Measurements from ENCODE around the gene HP1BP3. TPM values are rescaled to one million over a fixed set of nuclear protein-coding genes. Genes with fewer than 3 reads are reported as not detected.
A peak's percentile ranks its signal among the peaks of the same experiment; 100 is the strongest.

The HP1BP3 gene
- total RNA-seq, 1 donor from 2014 or later: 269 TPM

DNA sequence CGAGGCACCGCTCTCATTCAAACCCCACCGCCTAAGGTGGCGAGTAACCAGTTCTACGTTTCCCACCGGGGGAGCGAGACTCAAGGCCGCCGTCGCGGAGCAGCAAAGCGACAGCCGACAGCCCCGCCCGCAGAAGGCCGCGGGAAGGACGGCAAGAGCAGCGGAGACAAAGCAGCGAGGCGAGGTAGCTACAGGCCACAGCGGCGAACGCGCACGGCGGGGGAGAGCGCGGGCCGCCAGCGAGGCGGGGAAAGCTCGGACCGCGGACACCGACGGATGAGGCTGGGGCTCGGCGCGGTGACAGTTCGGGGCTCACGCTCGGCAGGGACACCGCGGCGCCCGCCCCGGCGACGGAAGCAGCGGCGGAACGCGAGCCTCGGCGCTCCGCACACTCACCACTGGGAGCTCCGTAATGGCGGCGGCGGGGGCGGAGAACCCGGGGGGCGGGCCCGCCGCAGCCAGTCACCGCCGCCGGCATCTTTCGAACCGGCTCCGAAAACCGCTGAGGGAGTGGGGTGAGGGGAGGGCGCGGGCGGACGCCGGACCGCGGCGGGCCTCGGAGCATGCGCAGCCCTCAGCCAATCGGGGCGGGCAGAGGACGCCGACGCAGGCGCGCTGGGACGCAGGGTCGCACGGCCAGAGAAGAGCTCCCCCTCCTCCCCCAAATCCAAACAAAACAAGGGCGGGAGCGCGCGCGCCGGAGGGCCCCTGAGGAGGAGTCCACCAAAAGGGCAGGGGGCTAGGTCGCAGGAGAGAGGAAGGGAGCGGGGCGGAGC is 666 bp downstream of the HP1BP3 start:
- no peaks in the 10 kb centered on the region for H3K36me3 Mint-ChIP-seq
- peak overlapping the region; percentile 100 for H3K4me3 Mint-ChIP-seq
- TF ChIP-seq, protein P1, sequence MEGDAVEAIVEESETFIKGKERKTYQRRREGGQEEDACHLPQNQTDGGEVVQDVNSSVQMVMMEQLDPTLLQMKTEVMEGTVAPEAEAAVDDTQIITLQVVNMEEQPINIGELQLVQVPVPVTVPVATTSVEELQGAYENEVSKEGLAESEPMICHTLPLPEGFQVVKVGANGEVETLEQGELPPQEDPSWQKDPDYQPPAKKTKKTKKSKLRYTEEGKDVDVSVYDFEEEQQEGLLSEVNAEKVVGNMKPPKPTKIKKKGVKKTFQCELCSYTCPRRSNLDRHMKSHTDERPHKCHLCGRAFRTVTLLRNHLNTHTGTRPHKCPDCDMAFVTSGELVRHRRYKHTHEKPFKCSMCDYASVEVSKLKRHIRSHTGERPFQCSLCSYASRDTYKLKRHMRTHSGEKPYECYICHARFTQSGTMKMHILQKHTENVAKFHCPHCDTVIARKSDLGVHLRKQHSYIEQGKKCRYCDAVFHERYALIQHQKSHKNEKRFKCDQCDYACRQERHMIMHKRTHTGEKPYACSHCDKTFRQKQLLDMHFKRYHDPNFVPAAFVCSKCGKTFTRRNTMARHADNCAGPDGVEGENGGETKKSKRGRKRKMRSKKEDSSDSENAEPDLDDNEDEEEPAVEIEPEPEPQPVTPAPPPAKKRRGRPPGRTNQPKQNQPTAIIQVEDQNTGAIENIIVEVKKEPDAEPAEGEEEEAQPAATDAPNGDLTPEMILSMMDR (IDR thresholded peaks at IDR 0.05; ENCODE audit: unreplicated experiment): no peak
- H3K4me1 Mint-ChIP-seq: peaks cover 25% of the 10 kb centered on the region
- no peaks in the 10 kb centered on the region for H3K27me3 Mint-ChIP-seq (ENCODE audit: low read depth)
- H3K9me3 Mint-ChIP-seq: no peaks in the 10 kb centered on the region
- H3K27ac Mint-ChIP-seq: peak overlapping the region; percentile 98
- peak; percentile 93 to 98 for DNase-seq (ENCODE audit: low spot score in 2 of 2, unreplicated experiment in 2 of 2)

DNA sequence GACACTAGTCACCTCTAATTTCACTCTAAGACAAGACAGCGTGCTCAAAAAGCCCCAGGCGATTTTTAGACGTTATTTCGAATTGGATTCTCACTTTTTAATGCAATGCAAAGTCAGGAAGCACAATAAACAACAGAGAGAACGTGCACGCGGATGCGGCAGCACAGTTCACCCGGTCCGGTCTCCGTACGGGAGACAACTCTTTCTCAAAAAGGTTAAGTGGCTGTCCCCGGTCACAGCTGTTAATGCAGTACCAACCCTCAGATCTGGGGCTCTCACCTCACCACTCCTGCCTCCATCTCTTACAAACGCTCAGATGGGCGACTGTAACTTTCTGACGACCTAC is 1.2 kb downstream of the HP1BP3 start:
- Mint-ChIP-seq H3K36me3 (no peaks in the 10 kb centered on the region), H3K9me3 (no peaks in the 10 kb centered on the region), H3K27me3 (ENCODE audit: low read depth) (no peaks in the 10 kb centered on the region), H3K4me3 (peak overlapping the region; percentile 100), H3K4me1 (peaks cover 29% of the 10 kb centered on the region), H3K27ac (peak overlapping the region; percentile 98)
- TF ChIP-seq, protein P1 (IDR thresholded peaks at IDR 0.05; ENCODE audit: unreplicated experiment): no peak
- no peak for DNase-seq (ENCODE audit: low spot score in 2 of 2, unreplicated experiment in 2 of 2)

DNA sequence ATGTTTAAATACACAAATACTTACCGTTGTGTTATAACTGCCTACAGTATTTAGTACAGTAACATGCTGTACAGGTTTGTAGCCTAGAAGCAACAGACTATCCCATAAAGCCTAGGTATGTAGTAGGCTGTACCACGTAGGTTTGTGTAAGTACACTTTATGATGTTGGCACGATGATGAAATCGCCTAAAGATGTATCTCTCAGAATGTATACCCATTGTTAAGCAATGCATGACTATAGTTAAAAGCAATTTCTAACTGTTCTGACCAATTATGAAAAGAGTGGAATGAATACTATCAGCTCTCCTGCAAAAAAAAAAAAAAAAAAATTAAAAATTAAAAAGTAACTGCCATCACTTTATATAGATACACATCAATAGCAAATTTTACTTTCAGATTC is 11.4 kb downstream of the HP1BP3 start:
- no peaks in the 10 kb centered on the region for H3K27me3 Mint-ChIP-seq (ENCODE audit: low read depth)
- DNase-seq (ENCODE audit: low spot score in 2 of 2, unreplicated experiment in 2 of 2): no peak
- no peak overlapping the region for H3K4me3 Mint-ChIP-seq
- peaks cover 22% of the 10 kb centered on the region for H3K36me3 Mint-ChIP-seq
- no peaks in the 10 kb centered on the region for H3K9me3 Mint-ChIP-seq
- peak overlapping the region; percentile 51 for H3K27ac Mint-ChIP-seq
- TF ChIP-seq, protein P1 (IDR thresholded peaks at IDR 0.05; ENCODE audit: unreplicated experiment): no peak
- peaks cover 12% of the 10 kb centered on the region for H3K4me1 Mint-ChIP-seq

GRCh38 chr1:20771780-20772179 is 15.3 kb downstream of the HP1BP3 start:
- peaks cover 3% of the 10 kb centered on the region for H3K4me1 Mint-ChIP-seq
- peak overlapping the region; percentile 25 for H3K27ac Mint-ChIP-seq
- H3K36me3 Mint-ChIP-seq: peaks cover 25% of the 10 kb centered on the region
- H3K4me3 Mint-ChIP-seq: no peak overlapping the region
- no peaks in the 10 kb centered on the region for H3K9me3 Mint-ChIP-seq
- DNase-seq (ENCODE audit: low spot score in 2 of 2, unreplicated experiment in 2 of 2): no peak
- TF ChIP-seq, protein P1 (IDR thresholded peaks at IDR 0.05; ENCODE audit: unreplicated experiment): no peak
- no peaks in the 10 kb centered on the region for H3K27me3 Mint-ChIP-seq (ENCODE audit: low read depth)

- no peaks in the 10 kb centered on the region for H3K9me3 Mint-ChIP-seq
- peaks cover 3% of the 10 kb centered on the region for H3K4me1 Mint-ChIP-seq
- DNase-seq (ENCODE audit: low spot score in 2 of 2, unreplicated experiment in 2 of 2): no peak
- TF ChIP-seq, protein P1 (IDR thresholded peaks at IDR 0.05; ENCODE audit: unreplicated experiment): no peak
- no peaks in the 10 kb centered on the region for H3K27me3 Mint-ChIP-seq (ENCODE audit: low read depth)
- no peak overlapping the region for H3K4me3 Mint-ChIP-seq
- H3K27ac Mint-ChIP-seq: no peak overlapping the region
- peaks cover 30% of the 10 kb centered on the region for H3K36me3 Mint-ChIP-seq
Measured at GRCh38 chr1:20770314-20771087, 16.6 kb downstream of the HP1BP3 start.
